Endodermal cell (in vitro differentiated cells): ENCODE data around the gene CLMN. TPM values are rescaled to one million over a fixed set of nuclear protein-coding genes. Genes with fewer than 3 reads are reported as not detected.

ENCODE experiments used
- DNase-seq: peaks from one replicate; pipeline ENCODE4 v3.0.0-alpha.2; 2017
- H3K27ac ChIP-seq: 2 replicates; pipeline ENCODE4 v1.5.1; 2013; ENCODE audit warnings: mild to moderate bottlenecking, low read depth, low read length, moderate library complexity
- H3K27me3 ChIP-seq: 2 replicates; pipeline ENCODE4 v1.6.1; 2013; ENCODE audit warnings: mild to moderate bottlenecking, low read length, moderate library complexity; ENCODE audit not compliant: insufficient read depth, control insufficient read depth, poor library complexity, severe bottlenecking
- H3K36me3 ChIP-seq: 2 replicates; pipeline ENCODE4 v1.7.0; 2013; ENCODE audit warnings: mild to moderate bottlenecking, low read length, moderate library complexity; ENCODE audit not compliant: control insufficient read depth, insufficient read depth
- H3K4me1 ChIP-seq: one replicate; pipeline ENCODE4 v1.7.0; 2013; ENCODE audit warnings: low read length; ENCODE audit not compliant: control insufficient read depth, insufficient read depth
- H3K4me3 ChIP-seq: 2 replicates; pipeline ENCODE4 v1.5.1; 2013; ENCODE audit warnings: mild to moderate bottlenecking, low read length, moderate library complexity
- H3K9ac ChIP-seq: 2 replicates; pipeline ENCODE4 v1.6.1; 2013; ENCODE audit warnings: mild to moderate bottlenecking, low read length, moderate library complexity; ENCODE audit not compliant: poor library complexity, severe bottlenecking; ENCODE audit errors: extremely low read depth
- H3K9me3 ChIP-seq: 2 replicates; pipeline ENCODE4 v1.6.1; 2013; ENCODE audit warnings: mild to moderate bottlenecking, low read length, moderate library complexity; ENCODE audit not compliant: control insufficient read depth
- H3K27ac Mint-ChIP-seq: 2 replicates; pipeline ENCODE4 v1.8.0; 2020; ENCODE audit warnings: mixed read lengths
- H3K27me3 Mint-ChIP-seq: 2 replicates; pipeline ENCODE4 v1.8.0; 2021; ENCODE audit warnings: mild to moderate bottlenecking, mixed read lengths; ENCODE audit not compliant: insufficient read depth
- H3K36me3 Mint-ChIP-seq: 2 replicates; pipeline ENCODE4 v1.8.0; 2020; ENCODE audit warnings: low read depth, mixed read lengths
- H3K4me1 Mint-ChIP-seq: 2 replicates; pipeline ENCODE4 v1.8.0; 2020; ENCODE audit warnings: mixed read lengths
- H3K4me3 Mint-ChIP-seq: 2 replicates; pipeline ENCODE4 v1.8.0; 2020; ENCODE audit warnings: mild to moderate bottlenecking, moderate library complexity, mixed read lengths
- H3K9me3 Mint-ChIP-seq: 2 replicates; pipeline ENCODE4 v1.8.0; 2020; ENCODE audit warnings: mild to moderate bottlenecking, mixed read lengths
- CTCF ChIP-seq: fragments of 200-600 bp; sonication (generic); conservative IDR thresholded peaks from 2 replicates; pipeline ENCODE4 v1.5.0; 2021; ENCODE audit warnings: antibody characterized with exemption, mild to moderate bottlenecking
- whole genome bisulfite sequencing, 2 experiments: methylation state at CpG; one replicate each; pipeline versions ENCODE4 v1.1.5 to v1.1.7; 2013; ENCODE audit warnings: missing lambda C conversion rate in 2 of 2, mixed read lengths in 1 of 2; ENCODE audit not compliant: insufficient coverage in 1 of 2, insufficient read length in 1 of 2; 5-methylcytosine and 5-hydroxymethylcytosine counted together
- total RNA-seq, 2 donors: library from RNA; stranded (reverse); fragmentation: NEBNext Ultra II Directional in 1 of 2; extraction: Animal tissue kit (Norgen Biotek cat#: 25700) in 1 of 2; gene quantifications; 2 replicates in 1 of 2; 3 replicates in 1 of 2; pipeline ENCODE4 v1.2.1, GENCODE V29; 2021

CLMN gene
- total RNA-seq, 2 donors from 2014 or later: 9.5 to 11.7 TPM

- Mint-ChIP-seq H3K36me3 (no peaks in the 10 kb centered on the region), H3K4me3 (no peak overlapping the region), H3K9me3 (peaks cover 14% of the 10 kb centered on the region), H3K27me3 (peaks cover 24% of the 10 kb centered on the region), H3K27ac (no peak overlapping the region), H3K4me1 (no peaks in the 10 kb centered on the region)
- Histone ChIP-seq H3K27me3 (no peaks in the 10 kb centered on the region), H3K4me1 (no peaks in the 10 kb centered on the region), H3K27ac (no peak overlapping the region), H3K36me3 (no peaks in the 10 kb centered on the region), H3K9ac (no peak overlapping the region), H3K4me3 (no peak overlapping the region), H3K9me3 (peaks cover 16% of the 10 kb centered on the region)
- DNase-seq: no peak
- no peak for TF ChIP-seq CTCF
- WGBS, 2 experiments: 90 to 91% methylated on average over 2 to 3 of the region's 3 CpGs
Measured at GRCh38 chr14:95326987-95327386, 7.3 kb upstream of the CLMN start.

DNA sequence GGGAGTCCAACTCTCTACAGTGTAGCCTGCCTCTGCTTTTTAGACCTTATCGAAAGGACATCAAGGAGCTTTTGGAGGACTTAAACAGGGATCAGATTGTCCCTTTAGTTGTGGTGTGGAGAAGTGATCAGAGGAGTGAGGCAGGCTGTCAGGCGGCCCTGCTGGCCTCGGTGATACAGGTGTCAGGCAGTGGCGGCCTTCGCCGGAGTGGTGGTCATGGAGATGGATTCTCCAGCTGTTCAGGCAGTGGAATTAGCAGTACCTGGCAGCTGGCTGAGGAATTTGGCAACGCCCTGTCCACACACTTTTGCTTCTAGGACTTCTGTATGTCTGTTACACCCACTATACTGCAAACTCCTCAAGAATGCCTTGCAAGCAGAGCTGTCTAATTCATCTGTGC is 4.2 kb upstream of the CLMN start:
- H3K9me3 Mint-ChIP-seq: peaks cover 14% of the 10 kb centered on the region
- peaks cover 12% of the 10 kb centered on the region for H3K4me1 Mint-ChIP-seq
- Histone ChIP-seq H3K4me1 (no peaks in the 10 kb centered on the region), H3K36me3 (no peaks in the 10 kb centered on the region), H3K9ac (no peak overlapping the region), H3K4me3 (no peak overlapping the region), H3K9me3 (peaks cover 16% of the 10 kb centered on the region), H3K27me3 (peaks cover 13% of the 10 kb centered on the region), H3K27ac (no peak overlapping the region)
- H3K27me3 Mint-ChIP-seq: peaks cover 30% of the 10 kb centered on the region
- 89 to 98% methylated on average over 6 to 7 of the region's 7 CpGs for WGBS, 2 experiments
- DNase-seq: no peak
- no peak overlapping the region for H3K27ac Mint-ChIP-seq
- TF ChIP-seq CTCF: no peak
- no peaks in the 10 kb centered on the region for H3K36me3 Mint-ChIP-seq
- H3K4me3 Mint-ChIP-seq: no peak overlapping the region

GRCh38 chr14:95323361-95323760 is 3.7 kb upstream of the CLMN start:
- Mint-ChIP-seq H3K4me3 (no peak overlapping the region), H3K4me1 (peaks cover 13% of the 10 kb centered on the region), H3K9me3 (peaks cover 14% of the 10 kb centered on the region), H3K27ac (no peak overlapping the region), H3K27me3 (peaks cover 36% of the 10 kb centered on the region), H3K36me3 (no peaks in the 10 kb centered on the region)
- H3K9ac ChIP-seq: no peak overlapping the region
- H3K27ac ChIP-seq: no peak overlapping the region
- H3K4me3 ChIP-seq: no peak overlapping the region
- no peaks in the 10 kb centered on the region for H3K4me1 ChIP-seq
- peaks cover 16% of the 10 kb centered on the region for H3K9me3 ChIP-seq
- TF ChIP-seq CTCF: no peak
- no peaks in the 10 kb centered on the region for H3K36me3 ChIP-seq
- WGBS, 2 experiments: 88 to 92% methylated on average over 3 to 4 of the region's 6 CpGs
- peaks cover 19% of the 10 kb centered on the region for H3K27me3 ChIP-seq
- DNase-seq: no peak
